Pancreas (tissue), 10 donors: ENCODE data around the gene RB1. TPM values are rescaled to one million over a fixed set of nuclear protein-coding genes. Genes with fewer than 3 reads are reported as not detected.
A peak's percentile ranks its signal among the peaks of the same experiment; 100 is the strongest.

Source experiments
- ATAC-seq, 4 donors: fragments of 200-7000 bp; cut with Tn5 transposase; one replicate each; pipeline versions ENCODE4 v1.8.0 to v1.9.1; 2020; ENCODE audit warnings: mild to moderate bottlenecking in 4 of 4, moderate library complexity in 4 of 4
- DNase-seq, 6 donors: peaks; one replicate each; pipeline ENCODE4 v3.0.0-alpha.2; 2020
- FAIRE-seq: peaks from 2 replicates; lab custom pipeline; 2012; peaks lifted over from hg19 to GRCh38; lab: Jason Lieb, UNC
- H3K27ac ChIP-seq, 4 donors: fragments of 200-600 bp; sonication (generic); 1 replicate in 3 of 4; 2 replicates in 1 of 4; pipeline versions ENCODE4 v1.5.0 to v1.8.0; 2020
- H3K27me3 ChIP-seq, 4 donors: fragments of 200-600 bp; one replicate each; pipeline ENCODE4 v1.8.0; 2021
- H3K36me3 ChIP-seq, 3 donors: fragments of 200-600 bp; sonication (generic) in 1 of 3; one replicate each; pipeline versions ENCODE4 v1.5.0 to v1.8.0; 2020 to 2021
- H3K4me1 ChIP-seq, 3 donors: fragments of 200-600 bp; one replicate each; pipeline ENCODE4 v1.8.0; 2021
- H3K4me3 ChIP-seq, 4 donors: fragments of 200-600 bp; sonication (generic) in 2 of 4; one replicate each; pipeline versions ENCODE4 v1.5.0 to v1.8.0; 2020 to 2021
- H3K9me3 ChIP-seq, 4 donors: fragments of 200-600 bp; one replicate each; pipeline ENCODE4 v1.8.0; 2021
- CTCF ChIP-seq, 4 donors: fragments of 200-600 bp; sonication (generic) in 3 of 4; IDR thresholded peaks; one replicate each; pipeline versions ENCODE4 v1.5.0 to v1.8.0; 2021; ENCODE audit warnings: antibody characterized with exemption in 4 of 4
- WGBS, 2 donors: extraction: QIAGEN DNeasy Blood & Tissue Kit; methylation state at CpG; one replicate each; pipeline ENCODE4 v1.1.7; 2013; 5-methylcytosine and 5-hydroxymethylcytosine counted together
- intact Hi-C, 3 donors: fragments of 100-400 bp; cut with DNase I; formaldehyde crosslinking; loops; one replicate each; pipeline versions ENCODE4 v1.11.1 to v1.14.2; 2022
- polyA plus RNA-seq, 2 donors: library from polyadenylated mRNA; stranded (reverse); fragments of 200-250 nt; gene quantifications; one replicate each; pipeline ENCODE4 v1.2.3, GENCODE V29; 2013
- total RNA-seq, 6 donors: library from RNA; stranded (reverse); fragmentation: NEBNext Ultra II Directional in 4 of 6; extraction: Animal tissue kit (Norgen Biotek cat#: 25700) in 4 of 6; gene quantifications; one replicate each; pipeline versions ENCODE4 v1.2.1 to v1.2.4, GENCODE V29; 2021 to 2023
- donor health status: healthy with polysubstance abuse.
- donor health status: DM: no; HTN: no; CAD: no; lungs with moderate emphysema.
- donor health status: DM: no; HTN: no; CAD: no.
- donor health status: control.
- donor health status: control.
- donor health status: Bipolar disorder and iron deficiency.
- donor health status: DM: yes; HTN: yes; CAD: no.
- donor health status: DM: no; HTN: no; CAD: no.
- donor health status: DM: no; HTN: no; CAD: no.
- donor health status: DM: yes; HTN: yes; CAD: no.

The RB1 gene
- total and polyA plus RNA-seq, 8 donors: 5.0 to 23.0 (median 10.9) TPM

- H3K36me3 ChIP-seq: no peaks in the 10 kb centered on the region
- TF ChIP-seq CTCF (IDR thresholded peaks at IDR 0.05): no peak
- H3K27ac ChIP-seq: peak overlapping the region in 2 of 4 donors; percentile 32 to 56
- no peak for DNase-seq
- H3K4me3 ChIP-seq: no peak overlapping the region
- peaks cover 0 to 4% (median 0%) of the 10 kb centered on the region in 3 donors for H3K4me1 ChIP-seq
- FAIRE-seq: no peak
- H3K27me3 ChIP-seq: no peaks in the 10 kb centered on the region
- no peaks in the 10 kb centered on the region for H3K9me3 ChIP-seq
- intact Hi-C loops: no loop called here
- 83 to 85% methylated on average over 14 of the region's 14 CpGs for WGBS, 2 donors
- ATAC-seq: peak in 3 of 4 donors; percentile 43 to 72 (median 63)
These were observed 202.6 kb downstream of the RB1 start for GRCh38 chr13:48506092-48506701.

GRCh38 chr13:48507021-48507420 is 203.5 kb downstream of the RB1 start:
- H3K4me1 ChIP-seq: peaks cover 0 to 4% (median 0%) of the 10 kb centered on the region in 3 donors
- intact Hi-C loops: no loop called here
- no peak overlapping the region for H3K27ac ChIP-seq
- ATAC-seq: no peak
- TF ChIP-seq CTCF (IDR thresholded peaks at IDR 0.05): no peak
- no peaks in the 10 kb centered on the region for H3K27me3 ChIP-seq
- no peak for FAIRE-seq
- H3K4me3 ChIP-seq: no peak overlapping the region
- no peak for DNase-seq
- no peaks in the 10 kb centered on the region for H3K9me3 ChIP-seq
- no peaks in the 10 kb centered on the region for H3K36me3 ChIP-seq
- 92 to 93% methylated on average over 10 of the region's 10 CpGs for WGBS, 2 donors

GRCh38 chr13:48508011-48508410 is 204.5 kb downstream of the RB1 start:
- Histone ChIP-seq H3K4me1 (peaks cover 0 to 4% (median 0%) of the 10 kb centered on the region in 3 donors), H3K27me3 (no peaks in the 10 kb centered on the region), H3K27ac (no peak overlapping the region), H3K9me3 (no peaks in the 10 kb centered on the region), H3K36me3 (no peaks in the 10 kb centered on the region), H3K4me3 (no peak overlapping the region)
- intact Hi-C loops: no loop called here
- WGBS, 2 donors: 95% methylated on average over 6 of the region's 6 CpGs
- FAIRE-seq: no peak
- no peak for DNase-seq
- no peak for ATAC-seq
- TF ChIP-seq CTCF (IDR thresholded peaks at IDR 0.05): no peak

- H3K4me3 ChIP-seq: no peak overlapping the region
- 86 to 87% methylated on average over 5 of the region's 5 CpGs for WGBS, 2 donors
- H3K27me3 ChIP-seq: no peaks in the 10 kb centered on the region
- ATAC-seq: peak in 1 of 4 donors; percentile 38
- no peaks in the 10 kb centered on the region for H3K36me3 ChIP-seq
- no peak for TF ChIP-seq CTCF (IDR thresholded peaks at IDR 0.05)
- no peaks in the 10 kb centered on the region for H3K9me3 ChIP-seq
- no peak overlapping the region for H3K27ac ChIP-seq
- intact Hi-C loops: no loop called here
- DNase-seq: no peak
- FAIRE-seq: no peak
- H3K4me1 ChIP-seq: no peaks in the 10 kb centered on the region
These were observed 207.1 kb downstream of the RB1 start for GRCh38 chr13:48510698-48511097.

- intact Hi-C loops: no loop called here
- Histone ChIP-seq H3K9me3 (no peaks in the 10 kb centered on the region), H3K36me3 (no peaks in the 10 kb centered on the region), H3K27ac (no peak overlapping the region), H3K4me3 (no peak overlapping the region), H3K4me1 (no peaks in the 10 kb centered on the region), H3K27me3 (no peaks in the 10 kb centered on the region)
- TF ChIP-seq CTCF (IDR thresholded peaks at IDR 0.05): no peak
- ATAC-seq: peak in 2 of 4 donors; percentile 19 to 41
- WGBS, 2 donors: 78 to 83% methylated on average over 10 of the region's 10 CpGs
- DNase-seq: no peak
- FAIRE-seq: no peak
These were observed 208.2 kb downstream of the RB1 start for GRCh38 chr13:48511621-48512230.
